ENCODE data around the gene AP2S1.

DNA sequence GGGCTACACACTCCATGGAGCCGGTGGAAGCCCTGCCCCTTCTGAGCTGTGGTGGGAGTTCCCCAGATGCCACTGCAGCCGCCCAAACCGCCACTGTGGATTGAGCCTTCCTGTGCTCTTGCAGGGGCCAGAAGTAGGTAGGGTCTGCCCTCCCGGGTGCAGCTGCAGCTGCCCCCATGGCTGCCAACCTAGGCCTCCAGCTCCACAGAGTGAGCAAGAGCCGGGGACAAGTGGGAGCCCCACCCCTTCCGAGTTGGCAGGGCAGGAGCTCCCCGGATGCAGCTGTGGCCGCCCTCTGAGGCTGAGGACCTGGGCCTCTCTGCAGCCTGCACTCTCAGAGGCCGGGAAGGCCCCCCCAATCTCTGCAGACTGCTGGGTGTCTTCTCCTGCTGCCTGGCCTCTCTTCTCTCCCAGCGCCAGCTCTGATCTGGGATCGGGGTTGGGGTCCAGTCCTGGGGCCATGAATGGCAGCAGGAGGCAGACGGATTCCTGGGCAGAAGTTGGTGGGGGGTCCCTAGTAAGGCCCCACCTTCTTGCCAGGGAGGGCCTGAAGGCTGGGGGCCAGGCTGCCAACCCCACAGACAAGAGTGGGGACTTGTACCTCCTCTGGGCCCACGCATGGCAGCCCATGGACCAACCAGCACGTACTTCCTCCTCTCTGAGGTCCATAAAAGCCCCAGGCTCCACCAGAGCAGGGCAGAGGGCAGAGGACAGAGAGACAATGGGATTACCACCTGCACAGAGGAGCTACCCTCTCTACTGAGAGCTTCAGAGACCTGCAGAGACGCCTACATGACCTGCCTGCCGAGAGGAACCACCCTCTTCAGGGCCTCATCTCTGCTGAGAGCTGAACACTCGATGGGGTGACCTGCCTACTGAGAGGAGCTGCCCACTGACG, 28.9 kb downstream of the AP2S1 start:
- TF ChIP-seq, protein P1, sequence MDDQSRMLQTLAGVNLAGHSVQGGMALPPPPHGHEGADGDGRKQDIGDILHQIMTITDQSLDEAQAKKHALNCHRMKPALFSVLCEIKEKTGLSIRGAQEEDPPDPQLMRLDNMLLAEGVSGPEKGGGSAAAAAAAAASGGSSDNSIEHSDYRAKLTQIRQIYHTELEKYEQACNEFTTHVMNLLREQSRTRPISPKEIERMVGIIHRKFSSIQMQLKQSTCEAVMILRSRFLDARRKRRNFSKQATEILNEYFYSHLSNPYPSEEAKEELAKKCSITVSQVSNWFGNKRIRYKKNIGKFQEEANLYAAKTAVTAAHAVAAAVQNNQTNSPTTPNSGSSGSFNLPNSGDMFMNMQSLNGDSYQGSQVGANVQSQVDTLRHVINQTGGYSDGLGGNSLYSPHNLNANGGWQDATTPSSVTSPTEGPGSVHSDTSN (IDR thresholded peaks at IDR 0.05), result no peak
- TF ChIP-seq, protein P2, sequence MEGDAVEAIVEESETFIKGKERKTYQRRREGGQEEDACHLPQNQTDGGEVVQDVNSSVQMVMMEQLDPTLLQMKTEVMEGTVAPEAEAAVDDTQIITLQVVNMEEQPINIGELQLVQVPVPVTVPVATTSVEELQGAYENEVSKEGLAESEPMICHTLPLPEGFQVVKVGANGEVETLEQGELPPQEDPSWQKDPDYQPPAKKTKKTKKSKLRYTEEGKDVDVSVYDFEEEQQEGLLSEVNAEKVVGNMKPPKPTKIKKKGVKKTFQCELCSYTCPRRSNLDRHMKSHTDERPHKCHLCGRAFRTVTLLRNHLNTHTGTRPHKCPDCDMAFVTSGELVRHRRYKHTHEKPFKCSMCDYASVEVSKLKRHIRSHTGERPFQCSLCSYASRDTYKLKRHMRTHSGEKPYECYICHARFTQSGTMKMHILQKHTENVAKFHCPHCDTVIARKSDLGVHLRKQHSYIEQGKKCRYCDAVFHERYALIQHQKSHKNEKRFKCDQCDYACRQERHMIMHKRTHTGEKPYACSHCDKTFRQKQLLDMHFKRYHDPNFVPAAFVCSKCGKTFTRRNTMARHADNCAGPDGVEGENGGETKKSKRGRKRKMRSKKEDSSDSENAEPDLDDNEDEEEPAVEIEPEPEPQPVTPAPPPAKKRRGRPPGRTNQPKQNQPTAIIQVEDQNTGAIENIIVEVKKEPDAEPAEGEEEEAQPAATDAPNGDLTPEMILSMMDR (IDR thresholded peaks at IDR 0.05), result no peak
- TF ChIP-seq MAZ (IDR thresholded peaks at IDR 0.05; ENCODE audit: borderline replicate concordance, low read depth, low read length) (no peak), ZFP36 (IDR thresholded peaks at IDR 0.05; ENCODE audit: borderline replicate concordance, partially characterized antibody) (no peak), RFX5 (IDR thresholded peaks at IDR 0.05) (no peak), BHLHE40 (IDR thresholded peaks at IDR 0.05; ENCODE audit: low read depth, low read length) (no peak), HDAC2 (IDR thresholded peaks at IDR 0.05) (no peak)
- TF ChIP-seq, protein P3, sequence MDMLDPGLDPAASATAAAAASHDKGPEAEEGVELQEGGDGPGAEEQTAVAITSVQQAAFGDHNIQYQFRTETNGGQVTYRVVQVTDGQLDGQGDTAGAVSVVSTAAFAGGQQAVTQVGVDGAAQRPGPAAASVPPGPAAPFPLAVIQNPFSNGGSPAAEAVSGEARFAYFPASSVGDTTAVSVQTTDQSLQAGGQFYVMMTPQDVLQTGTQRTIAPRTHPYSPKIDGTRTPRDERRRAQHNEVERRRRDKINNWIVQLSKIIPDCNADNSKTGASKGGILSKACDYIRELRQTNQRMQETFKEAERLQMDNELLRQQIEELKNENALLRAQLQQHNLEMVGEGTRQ (IDR thresholded peaks at IDR 0.05), result no peak

Measured in A549 (cell line).